Mucosa of descending colon (tissue), 3 donors: Measurements from ENCODE around the gene MYBBP1A. TPM values are rescaled to one million over a fixed set of nuclear protein-coding genes. Genes with fewer than 3 reads are reported as not detected.

Experiments used
- ATAC-seq: fragments of 200-7000 bp; cut with Tn5 transposase; one replicate; pipeline ENCODE4 v1.9.1; 2020; ENCODE audit warnings: mild to moderate bottlenecking, moderate library complexity
- DNase-seq, 3 donors: peaks; one replicate each; pipeline ENCODE4 v3.0.0-alpha.2; 2020
- H3K36me3 ChIP-seq: fragments of 200-600 bp; one replicate; pipeline ENCODE4 v1.8.0; 2021; ENCODE audit warnings: low read depth, mild to moderate bottlenecking
- H3K4me1 ChIP-seq: fragments of 200-600 bp; one replicate; pipeline ENCODE4 v1.8.0; 2021; ENCODE audit warnings: low read depth, mild to moderate bottlenecking
- H3K4me3 ChIP-seq: fragments of 200-600 bp; one replicate; pipeline ENCODE4 v1.8.0; 2021; ENCODE audit warnings: mild to moderate bottlenecking
- H3K9me3 ChIP-seq: fragments of 200-600 bp; one replicate; pipeline ENCODE4 v1.8.0; 2021; ENCODE audit warnings: mild to moderate bottlenecking
- CTCF ChIP-seq: fragments of 200-600 bp; IDR thresholded peaks from one replicate; pipeline ENCODE4 v1.8.0; 2022; ENCODE audit warnings: antibody characterized with exemption, mild to moderate bottlenecking
- intact Hi-C, 2 donors: fragments of 100-400 bp; cut with DNase I in 1 of 2; cut with micrococcal nuclease in 1 of 2; formaldehyde crosslinking; loops; one replicate each; pipeline versions ENCODE4 v1.11.0 to v1.11.1; 2022; cut with DNase I, micrococcal nuclease
- total RNA-seq, 3 donors: library from RNA; stranded (reverse); fragmentation: NEBNext Ultra II Directional in 2 of 3; extraction: Animal tissue kit (Norgen Biotek cat#: 25700) in 2 of 3; gene quantifications; one replicate each; pipeline versions ENCODE4 v1.2.1 to v1.2.4, GENCODE V29; 2021 to 2023
- donor health status: DM: no; HTN: no; CAD: no; lungs with moderate emphysema.
- donor health status: DM: no; HTN: no; CAD: no.
- donor health status: DM: no; HTN: yes; CAD: no.

The MYBBP1A gene
- total RNA-seq, 3 donors from 2014 or later, result 32.7 to 41.4 (median 36.7) TPM

DNA sequence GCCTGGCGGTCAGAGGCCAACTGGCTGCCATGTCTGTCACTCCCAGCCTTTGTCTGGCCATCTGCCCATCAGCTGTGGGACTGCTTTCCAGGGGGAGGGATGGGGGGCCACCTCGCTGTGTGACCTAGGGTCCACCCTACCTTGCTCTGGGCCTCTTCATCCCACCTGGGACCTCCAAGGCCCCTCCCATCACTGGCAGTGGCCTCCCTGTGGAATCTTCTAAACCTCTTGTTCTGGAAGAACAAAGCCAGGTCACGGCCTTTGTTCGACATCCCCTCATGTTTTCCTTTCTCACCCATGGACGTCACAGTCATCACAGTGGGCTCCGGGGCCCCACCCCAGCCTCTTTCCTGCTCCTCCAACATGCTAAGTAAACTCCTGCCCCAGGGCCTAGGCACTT lies 32.5 kb downstream of the MYBBP1A start:
- no peak for DNase-seq
- no peak for TF ChIP-seq CTCF
- no peaks in the 10 kb centered on the region for H3K9me3 ChIP-seq
- no peaks in the 10 kb centered on the region for H3K36me3 ChIP-seq
- ATAC-seq, result no peak
- no peak overlapping the region for H3K4me3 ChIP-seq
- no peaks in the 10 kb centered on the region for H3K4me1 ChIP-seq
- intact Hi-C loops, result no loop called here

- DNase-seq, result peak in 1 of 3 donors; percentile 40
- Histone ChIP-seq H3K4me3 (no peak overlapping the region), H3K9me3 (no peaks in the 10 kb centered on the region), H3K4me1 (no peaks in the 10 kb centered on the region), H3K36me3 (no peaks in the 10 kb centered on the region)
- intact Hi-C loops, result no loop called here
- TF ChIP-seq CTCF, result no peak
- ATAC-seq, result peak; percentile 80
Measured at GRCh38 chr17:4520894-4521600, 34.1 kb downstream of the MYBBP1A start.

DNA sequence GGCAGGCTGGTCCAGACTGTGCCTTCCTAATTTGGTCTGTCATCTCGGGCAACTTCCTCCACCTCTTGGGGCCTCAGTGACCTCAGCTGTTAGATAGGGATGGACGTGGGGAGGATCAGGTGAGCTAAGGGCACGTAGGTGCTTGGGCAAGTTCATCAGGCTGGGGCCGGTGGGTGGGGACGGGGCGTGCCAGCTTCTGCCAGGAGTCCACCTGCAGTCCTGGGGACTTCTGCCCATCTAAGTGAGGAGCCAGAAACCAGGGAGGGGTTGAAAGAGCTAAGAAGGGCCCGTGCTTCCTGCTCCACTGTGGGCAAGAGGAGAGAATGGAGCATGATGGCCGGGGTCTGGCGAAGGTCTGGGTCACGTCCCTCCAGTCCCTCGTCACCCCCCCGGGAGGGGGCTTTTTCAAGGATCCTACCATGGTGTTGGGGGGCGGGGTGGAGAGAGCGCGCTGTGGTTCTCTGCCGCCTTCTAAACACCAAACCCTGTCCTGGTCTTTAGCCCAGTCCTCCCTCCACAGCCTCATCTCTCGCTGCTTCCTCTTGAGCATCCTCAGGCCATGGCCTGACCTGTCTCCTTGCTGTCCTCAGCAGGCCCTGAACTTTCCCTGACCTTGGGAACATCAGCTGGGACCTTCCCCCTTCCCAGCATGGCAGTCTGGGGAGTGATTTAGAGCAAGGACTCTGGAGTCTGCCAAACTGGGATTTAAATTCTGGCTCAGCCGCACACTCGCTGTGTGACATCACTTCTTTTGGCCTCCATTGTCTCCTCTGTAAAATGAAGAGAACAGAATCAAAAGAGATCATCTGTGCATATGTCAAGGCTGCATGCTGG lies 34.9 kb downstream of the MYBBP1A start:
- H3K9me3 ChIP-seq, result no peaks in the 10 kb centered on the region
- intact Hi-C loops, result no loop called here
- H3K4me3 ChIP-seq, result no peak overlapping the region
- no peak for DNase-seq
- TF ChIP-seq CTCF, result no peak
- no peaks in the 10 kb centered on the region for H3K36me3 ChIP-seq
- ATAC-seq, result no peak
- H3K4me1 ChIP-seq, result no peaks in the 10 kb centered on the region

- H3K4me3 ChIP-seq, result no peak overlapping the region
- DNase-seq (no peak), ATAC-seq (no peak)
- intact Hi-C loops, result no loop called here
- H3K4me1 ChIP-seq, result no peaks in the 10 kb centered on the region
- no peaks in the 10 kb centered on the region for H3K9me3 ChIP-seq
- no peak for TF ChIP-seq CTCF
- H3K36me3 ChIP-seq, result no peaks in the 10 kb centered on the region
Measured at GRCh38 chr17:4519361-4519788, 35.8 kb downstream of the MYBBP1A start.

DNA sequence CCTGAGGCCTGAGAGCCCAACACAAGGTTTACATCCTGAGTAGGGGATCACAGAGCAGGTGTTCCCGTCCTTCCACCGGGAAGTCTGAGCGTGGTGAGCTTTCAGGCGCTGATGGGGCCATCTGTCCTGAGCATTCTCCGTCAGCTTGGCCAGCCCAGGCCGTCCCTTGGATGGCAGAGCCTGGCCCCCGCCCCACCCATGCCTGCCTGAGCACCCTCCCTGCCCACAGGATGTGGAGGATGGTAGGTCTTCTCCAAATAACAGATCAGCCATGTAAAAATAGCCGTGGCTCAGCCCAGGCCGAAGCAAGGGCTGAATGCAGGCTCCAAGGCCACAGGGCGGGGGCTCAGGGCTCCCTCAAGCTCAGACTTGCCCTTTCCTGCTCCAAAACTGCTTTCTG lies 36.3 kb downstream of the MYBBP1A start:
- H3K36me3 ChIP-seq, result no peaks in the 10 kb centered on the region
- TF ChIP-seq CTCF, result no peak
- no peak for DNase-seq
- no peak overlapping the region for H3K4me3 ChIP-seq
- no peaks in the 10 kb centered on the region for H3K4me1 ChIP-seq
- ATAC-seq, result no peak
- intact Hi-C loops, result no loop called here
- no peaks in the 10 kb centered on the region for H3K9me3 ChIP-seq
